Liver (tissue), 9 donors: ENCODE measurements around the gene PPP1R3G. TPM values are rescaled to one million over a fixed set of nuclear protein-coding genes. Genes with fewer than 3 reads are reported as not detected.

Experiments
- DNase-seq: peaks from one replicate; pipeline ENCODE4 v3.0.0-alpha.2; 2017; ENCODE audit warnings: low spot score
- H3K27ac ChIP-seq, 2 donors: one replicate each; pipeline ENCODE4 v1.7.0; 2013; ENCODE audit warnings: inconsistent platforms in 2 of 2, low read length in 2 of 2, control low read depth in 1 of 2, low read depth in 1 of 2, mild to moderate bottlenecking in 1 of 2
- H3K27me3 ChIP-seq, 4 donors: one replicate each; pipeline versions ENCODE4 v1.6.1 to v1.7.0; 2013; ENCODE audit warnings: low read length in 3 of 4, inconsistent platforms in 1 of 4, mild to moderate bottlenecking in 1 of 4, moderate library complexity in 1 of 4; ENCODE audit not compliant: control insufficient read depth in 4 of 4, insufficient read depth in 4 of 4
- H3K36me3 ChIP-seq, 4 donors: one replicate each; pipeline versions ENCODE4 v1.6.1 to v1.7.0; 2013; ENCODE audit warnings: low read length in 3 of 4, mild to moderate bottlenecking in 3 of 4, low read depth in 1 of 4, moderate library complexity in 1 of 4; ENCODE audit not compliant: control insufficient read depth in 4 of 4, insufficient read depth in 3 of 4
- H3K4me1 ChIP-seq, 4 donors: one replicate each; pipeline versions ENCODE4 v1.6.1 to v1.7.0; 2013; ENCODE audit warnings: low read length in 3 of 4, mild to moderate bottlenecking in 3 of 4, moderate library complexity in 1 of 4; ENCODE audit not compliant: control insufficient read depth in 4 of 4, insufficient read depth in 4 of 4
- H3K4me3 ChIP-seq, 3 donors: one replicate each; pipeline versions ENCODE4 v1.6.1 to v1.7.0; 2013; ENCODE audit warnings: low read length in 3 of 3, control low read depth in 1 of 3, low read depth in 1 of 3, mild to moderate bottlenecking in 1 of 3
- H3K9ac ChIP-seq, 2 donors: one replicate each; pipeline ENCODE4 v1.7.0; 2013; ENCODE audit warnings: low read length in 2 of 2, mild to moderate bottlenecking in 2 of 2, moderate library complexity in 2 of 2, control low read depth in 1 of 2, low read depth in 1 of 2
- H3K9me3 ChIP-seq, 4 donors: one replicate each; pipeline versions ENCODE4 v1.6.1 to v1.7.0; 2013; ENCODE audit warnings: low read length in 3 of 4; ENCODE audit not compliant: control insufficient read depth in 4 of 4
- CTCF ChIP-seq: fragments of 150-350 bp; IDR thresholded peaks from 2 replicates; pipeline ENCODE4 v1.5.1; 2017; ENCODE audit warnings: improper control_type of control experiment, low read depth, low read length; ENCODE audit not compliant: missing input control
- EGR1 ChIP-seq, 2 donors: IDR thresholded peaks; 2 replicates each; pipeline ENCODE4 v1.6.1; 2016 to 2018; ENCODE audit warnings: antibody characterized with exemption in 2 of 2, low read depth in 2 of 2
- FOXA1 ChIP-seq: IDR thresholded peaks from 2 replicates; pipeline ENCODE4 v1.6.1; 2016; ENCODE audit warnings: antibody characterized with exemption
- FOXA2 ChIP-seq: IDR thresholded peaks from 2 replicates; pipeline ENCODE4 v1.6.1; 2016; ENCODE audit warnings: antibody characterized with exemption
- GABPA ChIP-seq, 2 donors: IDR thresholded peaks in 1 of 2; conservative IDR thresholded peaks in 1 of 2; 2 replicates each; pipeline ENCODE4 v1.6.1; 2016; ENCODE audit warnings: antibody characterized with exemption in 2 of 2, mild to moderate bottlenecking in 1 of 2, moderate library complexity in 1 of 2
- HNF4A ChIP-seq, 2 donors: conservative IDR thresholded peaks; 2 replicates each; pipeline ENCODE4 v1.6.1; 2016; ENCODE audit warnings: antibody characterized with exemption in 2 of 2, mild to moderate bottlenecking in 2 of 2
- HNF4G ChIP-seq: IDR thresholded peaks from 2 replicates; pipeline ENCODE4 v1.6.1; 2016; ENCODE audit warnings: antibody characterized with exemption
- JUND ChIP-seq, 2 donors: IDR thresholded peaks; 2 replicates each; pipeline ENCODE4 v1.6.1; 2016; ENCODE audit warnings: antibody characterized with exemption in 2 of 2
- NR2F2 ChIP-seq: IDR thresholded peaks from 2 replicates; pipeline ENCODE4 v1.6.1; 2016; ENCODE audit warnings: antibody characterized with exemption
- RAD21 ChIP-seq, 2 donors: IDR thresholded peaks; 2 replicates each; pipeline ENCODE4 v1.6.1; 2016; ENCODE audit warnings: antibody characterized with exemption in 2 of 2, mild to moderate bottlenecking in 2 of 2
- SP1 ChIP-seq: IDR thresholded peaks from 2 replicates; pipeline ENCODE4 v1.6.1; 2018; ENCODE audit warnings: antibody characterized with exemption, mild to moderate bottlenecking
- TAF1 ChIP-seq: conservative IDR thresholded peaks from 2 replicates; pipeline ENCODE4 v1.6.1; 2016; ENCODE audit warnings: antibody characterized with exemption, mild to moderate bottlenecking
- YY1 ChIP-seq: IDR thresholded peaks from 2 replicates; pipeline ENCODE4 v1.6.1; 2016; ENCODE audit warnings: antibody characterized with exemption, mild to moderate bottlenecking
- ZBTB33 ChIP-seq: IDR thresholded peaks from 2 replicates; pipeline ENCODE4 v1.6.1; 2016; ENCODE audit warnings: antibody characterized with exemption
- WGBS: extraction: QIAGEN DNeasy Blood & Tissue Kit; methylation state at CpG from one replicate; pipeline ENCODE4 v1.1.7; 2013; 5-methylcytosine and 5-hydroxymethylcytosine counted together
- polyA plus RNA-seq, 2 donors: library from polyadenylated mRNA; stranded (reverse) in 1 of 2; unstranded in 1 of 2; fragments of 200-250 nt in 1 of 2; fragments of >200 nt in 1 of 2; fragmentation: Nextera tagmentation in 1 of 2; extraction: Ambion mirVana in 1 of 2; gene quantifications; one replicate each; pipeline versions ENCODE4 v1.2.1 to v1.2.3, GENCODE V29; 2013 to 2015
- total RNA-seq, 2 donors: library from RNA; depleted of rRNA; stranded (reverse); fragments of >200 nt; gene quantifications; one replicate each; pipeline ENCODE4 v1.2.3, GENCODE V29; 2014
- TF ChIP-seq, protein P1 (sequence below): IDR thresholded peaks from 2 replicates; pipeline ENCODE4 v1.6.1; 2016; ENCODE audit warnings: antibody characterized with exemption, mild to moderate bottlenecking
- TF ChIP-seq, protein P2 (sequence below): IDR thresholded peaks from 2 replicates; pipeline ENCODE4 v1.6.1; 2016; ENCODE audit warnings: antibody characterized with exemption
- donor health status: healthy.
- donor health status: healthy.
- donor health status: healthy.
- donor health status: healthy.
- donor health status: healthy.

PPP1R3G gene
- total and polyA plus RNA-seq, 4 donors, result 0.25 to 3.0 (median 0.47) TPM

DNA sequence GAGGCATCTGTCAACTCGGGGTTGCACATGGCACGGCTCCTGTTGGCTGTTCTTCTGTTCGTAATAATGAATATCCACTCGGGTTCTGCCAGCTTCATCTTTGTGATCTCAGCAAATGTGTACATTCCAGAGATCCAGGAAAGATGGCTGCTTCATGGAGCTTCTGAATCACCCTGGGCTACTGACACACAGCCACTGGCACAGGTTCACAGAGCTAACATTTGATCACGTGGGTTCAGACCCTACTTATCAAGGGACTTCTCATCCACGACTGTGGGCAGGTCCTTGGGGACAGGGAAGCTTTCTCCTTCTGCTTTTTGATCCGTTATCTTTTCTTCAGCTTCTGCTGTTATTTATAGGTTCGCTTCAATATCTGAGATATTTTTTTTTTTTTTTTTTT, 18.1 kb downstream of the PPP1R3G start:
- H3K27me3 ChIP-seq, result no peaks in the 10 kb centered on the region
- no peak for DNase-seq
- WGBS, result 92% methylated on average over 8 of the region's 8 CpGs
- H3K36me3 ChIP-seq, result no peaks in the 10 kb centered on the region
- H3K9ac ChIP-seq, result no peak overlapping the region
- H3K4me3 ChIP-seq, result no peak overlapping the region
- no peaks in the 10 kb centered on the region for H3K4me1 ChIP-seq
- no peak overlapping the region for H3K27ac ChIP-seq
- no peaks in the 10 kb centered on the region for H3K9me3 ChIP-seq
- TF ChIP-seq ZBTB33 (no peak), CTCF (no peak), GABPA (IDR thresholded peaks at IDR 0.05 in 1 of 2, conservative IDR thresholded peaks at IDR 0.05 in 1 of 2) (no peak)

- no peaks in the 10 kb centered on the region for H3K27me3 ChIP-seq
- H3K9me3 ChIP-seq, result no peaks in the 10 kb centered on the region
- H3K9ac ChIP-seq, result no peak overlapping the region
- H3K4me1 ChIP-seq, result no peaks in the 10 kb centered on the region
- H3K36me3 ChIP-seq, result no peaks in the 10 kb centered on the region
- no peak overlapping the region for H3K27ac ChIP-seq
- TF ChIP-seq YY1, result no peak
- 92% methylated on average over 6 of the region's 6 CpGs for WGBS
- no peak for DNase-seq
- H3K4me3 ChIP-seq, result no peak overlapping the region
Measured at GRCh38 chr6:5104667-5105066, 19.5 kb downstream of the PPP1R3G start.

DNA sequence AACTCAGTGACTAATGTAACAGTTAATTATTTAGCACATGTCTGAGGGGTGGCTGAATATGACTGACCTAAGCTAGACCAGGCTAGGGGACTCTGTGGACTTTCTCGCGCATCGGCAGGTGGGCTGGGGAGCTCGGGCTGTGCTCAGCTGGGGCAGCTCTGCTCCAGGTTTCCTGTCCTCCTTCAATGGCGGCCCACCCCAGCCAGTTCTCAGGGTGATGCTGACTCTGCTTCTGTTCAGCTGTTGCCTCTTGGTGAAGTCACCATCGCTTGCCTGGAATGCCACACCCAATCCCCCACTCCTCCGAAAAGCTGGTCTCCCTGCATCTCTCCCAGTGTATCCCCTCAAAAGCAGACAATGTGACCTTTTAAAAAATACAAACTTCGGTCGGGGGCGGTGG, 20.0 kb downstream of the PPP1R3G start:
- Histone ChIP-seq H3K4me1 (no peaks in the 10 kb centered on the region), H3K4me3 (no peak overlapping the region), H3K36me3 (no peaks in the 10 kb centered on the region), H3K9me3 (no peaks in the 10 kb centered on the region), H3K27me3 (no peaks in the 10 kb centered on the region), H3K27ac (no peak overlapping the region), H3K9ac (no peak overlapping the region)
- 98% methylated on average over 10 of the region's 10 CpGs for WGBS
- no peak for DNase-seq
- TF ChIP-seq HNF4G, result no peak
- no peak for TF ChIP-seq HNF4A (conservative IDR thresholded peaks at IDR 0.05)
- TF ChIP-seq, protein P1, sequence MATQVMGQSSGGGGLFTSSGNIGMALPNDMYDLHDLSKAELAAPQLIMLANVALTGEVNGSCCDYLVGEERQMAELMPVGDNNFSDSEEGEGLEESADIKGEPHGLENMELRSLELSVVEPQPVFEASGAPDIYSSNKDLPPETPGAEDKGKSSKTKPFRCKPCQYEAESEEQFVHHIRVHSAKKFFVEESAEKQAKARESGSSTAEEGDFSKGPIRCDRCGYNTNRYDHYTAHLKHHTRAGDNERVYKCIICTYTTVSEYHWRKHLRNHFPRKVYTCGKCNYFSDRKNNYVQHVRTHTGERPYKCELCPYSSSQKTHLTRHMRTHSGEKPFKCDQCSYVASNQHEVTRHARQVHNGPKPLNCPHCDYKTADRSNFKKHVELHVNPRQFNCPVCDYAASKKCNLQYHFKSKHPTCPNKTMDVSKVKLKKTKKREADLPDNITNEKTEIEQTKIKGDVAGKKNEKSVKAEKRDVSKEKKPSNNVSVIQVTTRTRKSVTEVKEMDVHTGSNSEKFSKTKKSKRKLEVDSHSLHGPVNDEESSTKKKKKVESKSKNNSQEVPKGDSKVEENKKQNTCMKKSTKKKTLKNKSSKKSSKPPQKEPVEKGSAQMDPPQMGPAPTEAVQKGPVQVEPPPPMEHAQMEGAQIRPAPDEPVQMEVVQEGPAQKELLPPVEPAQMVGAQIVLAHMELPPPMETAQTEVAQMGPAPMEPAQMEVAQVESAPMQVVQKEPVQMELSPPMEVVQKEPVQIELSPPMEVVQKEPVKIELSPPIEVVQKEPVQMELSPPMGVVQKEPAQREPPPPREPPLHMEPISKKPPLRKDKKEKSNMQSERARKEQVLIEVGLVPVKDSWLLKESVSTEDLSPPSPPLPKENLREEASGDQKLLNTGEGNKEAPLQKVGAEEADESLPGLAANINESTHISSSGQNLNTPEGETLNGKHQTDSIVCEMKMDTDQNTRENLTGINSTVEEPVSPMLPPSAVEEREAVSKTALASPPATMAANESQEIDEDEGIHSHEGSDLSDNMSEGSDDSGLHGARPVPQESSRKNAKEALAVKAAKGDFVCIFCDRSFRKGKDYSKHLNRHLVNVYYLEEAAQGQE, result no peak
- TF ChIP-seq SP1, result no peak
- no peak for TF ChIP-seq JUND (IDR thresholded peaks at IDR 0.05)
- no peak for TF ChIP-seq YY1
- no peak for TF ChIP-seq FOXA1
- TF ChIP-seq GABPA (IDR thresholded peaks at IDR 0.05 in 1 of 2, conservative IDR thresholded peaks at IDR 0.05 in 1 of 2), result no peak
- no peak for TF ChIP-seq NR2F2
- TF ChIP-seq CTCF, result no peak
- TF ChIP-seq EGR1 (IDR thresholded peaks at IDR 0.05; ENCODE audit: low read depth in 2 of 2), result no peak
- no peak for TF ChIP-seq ZBTB33
- TF ChIP-seq FOXA2, result no peak
- no peak for TF ChIP-seq RAD21 (IDR thresholded peaks at IDR 0.05)
- TF ChIP-seq, protein P2, sequence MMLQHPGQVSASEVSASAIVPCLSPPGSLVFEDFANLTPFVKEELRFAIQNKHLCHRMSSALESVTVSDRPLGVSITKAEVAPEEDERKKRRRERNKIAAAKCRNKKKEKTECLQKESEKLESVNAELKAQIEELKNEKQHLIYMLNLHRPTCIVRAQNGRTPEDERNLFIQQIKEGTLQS, result no peak
- TF ChIP-seq TAF1, result no peak
